ENCODE measurements around the gene COQ8B. TPM values are rescaled to one million over a fixed set of nuclear protein-coding genes. Genes with fewer than 3 reads are reported as not detected.

Gene COQ8B
- total RNA-seq, 4 donors from 2014 or later: 34.5 to 57.7 (median 45.3) TPM

GRCh38 chr19:40714441-40715299, 2.0 kb downstream of the COQ8B start:
- intact Hi-C loops (cut with DNase I): no loop called here
- Histone ChIP-seq H3K36me3 (peaks cover 5 to 40% (median 35%) of the 10 kb centered on the region in 4 donors), H3K27me3 (no peaks in the 10 kb centered on the region), H3K4me3 (peak overlapping the region; percentile 73 to 92 (median 78)), H3K4me1 (peaks cover 21 to 62% (median 48%) of the 10 kb centered on the region in 4 donors), H3K27ac (replicated peaks in 1 of 4) (peak overlapping the region; percentile 95 to 99 (median 98)), H3K9me3 (no peaks in the 10 kb centered on the region)
- TF ChIP-seq CTCF (IDR thresholded peaks at IDR 0.05) (peak in 1 of 3 experiments; percentile 2), EP300 (IDR thresholded peaks at IDR 0.05) (no peak), POLR2AphosphoS5 (IDR thresholded peaks at IDR 0.05) (peak in 1 of 2 donors; percentile 77), POLR2A (IDR thresholded peaks at IDR 0.05; ENCODE audit: low read depth) (no peak)
- DNase-seq (ENCODE audit: extremely low spot score): peak; percentile 98
- WGBS: 2% methylated on average over 30 of the region's 31 CpGs

- Histone ChIP-seq H3K27me3 (no peaks in the 10 kb centered on the region), H3K9me3 (no peaks in the 10 kb centered on the region), H3K4me1 (peaks cover 21 to 54% (median 41%) of the 10 kb centered on the region in 4 donors), H3K4me3 (peak overlapping the region; percentile 73 to 92 (median 78)), H3K36me3 (peaks cover 5 to 47% (median 42%) of the 10 kb centered on the region in 4 donors), H3K27ac (replicated peaks in 1 of 4) (peak overlapping the region; percentile 95 to 99 (median 98))
- TF ChIP-seq POLR2AphosphoS5 (IDR thresholded peaks at IDR 0.05): no peak
- no peak for DNase-seq (ENCODE audit: extremely low spot score)
- intact Hi-C loops (cut with DNase I): no loop called here
- WGBS: 89% methylated on average over 6 of the region's 11 CpGs
Observed at GRCh38 chr19:40713939-40714338, 2.7 kb downstream of the COQ8B start.

GRCh38 chr19:40709817-40710216, 6.9 kb downstream of the COQ8B start:
- Histone ChIP-seq H3K36me3 (peaks cover 10 to 86% (median 66%) of the 10 kb centered on the region in 4 donors), H3K27me3 (no peaks in the 10 kb centered on the region), H3K4me1 (peaks cover 13 to 22% (median 17%) of the 10 kb centered on the region in 4 donors), H3K27ac (replicated peaks in 1 of 4) (no peak overlapping the region), H3K4me3 (no peak overlapping the region), H3K9me3 (no peaks in the 10 kb centered on the region)
- DNase-seq (ENCODE audit: extremely low spot score): no peak
- WGBS: 92% methylated on average over 5 of the region's 5 CpGs
- TF ChIP-seq EP300 (IDR thresholded peaks at IDR 0.05) (no peak), CTCF (IDR thresholded peaks at IDR 0.05) (no peak), POLR2A (IDR thresholded peaks at IDR 0.05; ENCODE audit: low read depth) (no peak), POLR2AphosphoS5 (IDR thresholded peaks at IDR 0.05) (no peak)
- intact Hi-C loops (cut with DNase I): no loop called here

DNA sequence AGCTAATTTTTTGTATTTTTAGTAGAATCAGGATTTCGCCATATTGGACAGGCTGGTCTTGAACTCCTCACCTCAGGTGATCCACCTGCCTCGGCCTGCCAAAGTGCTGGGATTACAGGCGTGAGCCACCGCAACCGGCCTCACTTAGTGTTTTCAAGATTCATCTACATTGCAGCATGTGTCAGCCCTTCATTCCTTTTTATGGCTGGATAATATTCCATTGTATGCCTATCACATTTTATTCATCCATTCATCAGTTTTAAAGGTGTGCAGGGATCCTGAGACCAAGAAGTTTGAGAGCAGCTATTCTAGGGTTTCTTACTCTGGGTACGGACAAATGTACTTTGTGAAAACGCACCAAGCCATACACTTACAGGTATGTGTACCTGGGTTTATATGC, 9.1 kb downstream of the COQ8B start:
- WGBS: 96% methylated on average over 7 of the region's 7 CpGs
- intact Hi-C loops (cut with DNase I): no loop called here
- Histone ChIP-seq H3K4me3 (no peak overlapping the region), H3K4me1 (peaks cover 7 to 12% (median 11%) of the 10 kb centered on the region in 4 donors), H3K27me3 (no peaks in the 10 kb centered on the region), H3K36me3 (peaks cover 19 to 98% (median 79%) of the 10 kb centered on the region in 4 donors), H3K27ac (replicated peaks in 1 of 4) (no peak overlapping the region), H3K9me3 (no peaks in the 10 kb centered on the region)
- TF ChIP-seq CTCF (IDR thresholded peaks at IDR 0.05) (no peak), POLR2A (IDR thresholded peaks at IDR 0.05; ENCODE audit: low read depth) (no peak)
- no peak for DNase-seq (ENCODE audit: extremely low spot score)

GRCh38 chr19:40705950-40706619, 10.6 kb downstream of the COQ8B start:
- Histone ChIP-seq H3K27ac (replicated peaks in 1 of 4) (no peak overlapping the region), H3K4me3 (no peak overlapping the region), H3K27me3 (no peaks in the 10 kb centered on the region), H3K4me1 (peaks cover 12 to 18% (median 13%) of the 10 kb centered on the region in 4 donors), H3K9me3 (no peaks in the 10 kb centered on the region), H3K36me3 (peaks cover 27 to 98% (median 81%) of the 10 kb centered on the region in 4 donors)
- intact Hi-C loops (cut with DNase I): no loop called here
- WGBS: 84% methylated on average over 7 of the region's 7 CpGs
- TF ChIP-seq POLR2AphosphoS5 (IDR thresholded peaks at IDR 0.05): no peak
- no peak for TF ChIP-seq POLR2A (IDR thresholded peaks at IDR 0.05; ENCODE audit: low read depth)
- no peak for TF ChIP-seq CTCF (IDR thresholded peaks at IDR 0.05)
- no peak for TF ChIP-seq EP300 (IDR thresholded peaks at IDR 0.05)
- DNase-seq (ENCODE audit: extremely low spot score): no peak
